ENCODE measurements around the gene ELK3.

ELK3 gene

GRCh38 chr12:96226401-96226800 lies 32.2 kb downstream of the ELK3 start:
- peaks cover 72% of the 10 kb centered on the region; the same call in 1 of the 2 replicates for H3K36me3 ChIP-seq (ENCODE audit: insufficient read depth, low read length)

DNA sequence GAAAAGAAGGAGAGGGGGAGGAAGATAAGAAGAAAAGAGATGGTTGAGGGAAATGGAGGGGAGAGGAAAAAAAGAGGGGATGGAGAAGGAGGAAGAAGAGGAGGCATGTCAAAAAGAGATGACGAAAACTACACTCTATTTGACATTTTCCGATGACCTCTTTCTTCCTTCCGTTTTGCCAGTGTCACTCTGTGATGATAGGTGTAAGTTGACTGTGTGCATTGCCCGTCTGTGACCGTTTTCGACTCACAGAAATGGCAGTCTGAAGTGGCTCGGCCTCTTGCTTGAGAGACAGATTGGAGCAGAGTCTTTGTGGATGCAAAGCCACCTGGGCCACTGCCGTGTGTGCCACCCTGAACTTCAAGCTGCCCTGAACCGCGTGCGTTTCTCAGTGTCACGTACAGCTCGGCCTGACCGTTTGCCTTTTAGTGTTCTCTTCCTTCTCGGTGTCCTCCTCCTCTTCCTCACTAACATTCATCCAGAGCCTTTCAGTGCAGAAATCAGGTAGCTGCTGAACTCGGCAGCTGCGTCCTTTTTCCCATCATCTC lies 32.7 kb downstream of the ELK3 start:
- peaks cover 72% of the 10 kb centered on the region; the same call in 1 of the 2 replicates for H3K36me3 ChIP-seq (ENCODE audit: insufficient read depth, low read length)
- no peaks in the 10 kb centered on the region for H3K27me3 ChIP-seq (ENCODE audit: insufficient read depth, low read length, poor library complexity, severe bottlenecking)
- H3F3A ChIP-seq (ENCODE audit: low read depth), result no peaks in the 10 kb centered on the region
- H3K9me3 ChIP-seq (ENCODE audit: insufficient read depth, low read depth, low read length), result peaks cover 2% of the 10 kb centered on the region; the same call in 1 of the 2 replicates
- no peak overlapping the region for H2AFZ ChIP-seq (ENCODE audit: low read length)
- H4K20me1 ChIP-seq (ENCODE audit: insufficient read depth, low read length, poor library complexity, severe bottlenecking), result peaks cover 14% of the 10 kb centered on the region
- no peak overlapping the region for H3K9ac ChIP-seq (ENCODE audit: low read depth, low read length, poor library complexity, severe bottlenecking)
- H3K9me2 ChIP-seq (replicated peaks; ENCODE audit: low read depth, low read length), result no peaks in the 10 kb centered on the region
- H3K4me2 ChIP-seq (ENCODE audit: low read depth, low read length, poor library complexity, severe bottlenecking), result no peak overlapping the region
- no peaks in the 10 kb centered on the region for H3K4me1 ChIP-seq (ENCODE audit: insufficient read depth, low read length, poor library complexity, severe bottlenecking)
- no peak overlapping the region for H3K4me3 ChIP-seq (ENCODE audit: low read length, poor library complexity, severe bottlenecking)
- peaks cover 42% of the 10 kb centered on the region; the same call in 1 of the 2 replicates for H3K79me2 ChIP-seq (ENCODE audit: insufficient read depth, low read length)
- TF ChIP-seq, protein P1, sequence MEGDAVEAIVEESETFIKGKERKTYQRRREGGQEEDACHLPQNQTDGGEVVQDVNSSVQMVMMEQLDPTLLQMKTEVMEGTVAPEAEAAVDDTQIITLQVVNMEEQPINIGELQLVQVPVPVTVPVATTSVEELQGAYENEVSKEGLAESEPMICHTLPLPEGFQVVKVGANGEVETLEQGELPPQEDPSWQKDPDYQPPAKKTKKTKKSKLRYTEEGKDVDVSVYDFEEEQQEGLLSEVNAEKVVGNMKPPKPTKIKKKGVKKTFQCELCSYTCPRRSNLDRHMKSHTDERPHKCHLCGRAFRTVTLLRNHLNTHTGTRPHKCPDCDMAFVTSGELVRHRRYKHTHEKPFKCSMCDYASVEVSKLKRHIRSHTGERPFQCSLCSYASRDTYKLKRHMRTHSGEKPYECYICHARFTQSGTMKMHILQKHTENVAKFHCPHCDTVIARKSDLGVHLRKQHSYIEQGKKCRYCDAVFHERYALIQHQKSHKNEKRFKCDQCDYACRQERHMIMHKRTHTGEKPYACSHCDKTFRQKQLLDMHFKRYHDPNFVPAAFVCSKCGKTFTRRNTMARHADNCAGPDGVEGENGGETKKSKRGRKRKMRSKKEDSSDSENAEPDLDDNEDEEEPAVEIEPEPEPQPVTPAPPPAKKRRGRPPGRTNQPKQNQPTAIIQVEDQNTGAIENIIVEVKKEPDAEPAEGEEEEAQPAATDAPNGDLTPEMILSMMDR (conservative IDR thresholded peaks at IDR 0.05; ENCODE audit: low read length), result no peak
- TF ChIP-seq EZH2phosphoT487 (IDR thresholded peaks at IDR 0.05; ENCODE audit: borderline replicate concordance), result no peak

More at GRCh38 chr12:96226401-96226800, 32.2 kb downstream of the ELK3 start:
- H3K4me1 ChIP-seq (ENCODE audit: insufficient read depth, low read length, poor library complexity, severe bottlenecking), result no peaks in the 10 kb centered on the region
- no peak overlapping the region for H3K4me3 ChIP-seq (ENCODE audit: low read length, poor library complexity, severe bottlenecking)
- H3K27me3 ChIP-seq (ENCODE audit: insufficient read depth, low read length, poor library complexity, severe bottlenecking), result no peaks in the 10 kb centered on the region
- H3K9me3 ChIP-seq (ENCODE audit: insufficient read depth, low read depth, low read length), result peaks cover 2% of the 10 kb centered on the region; the same call in 1 of the 2 replicates
- peaks cover 42% of the 10 kb centered on the region; the same call in 1 of the 2 replicates for H3K79me2 ChIP-seq (ENCODE audit: insufficient read depth, low read length)
- H3K4me2 ChIP-seq (ENCODE audit: low read depth, low read length, poor library complexity, severe bottlenecking), result no peak overlapping the region
- no peak overlapping the region for H3K9ac ChIP-seq (ENCODE audit: low read depth, low read length, poor library complexity, severe bottlenecking)
- TF ChIP-seq EZH2phosphoT487 (IDR thresholded peaks at IDR 0.05; ENCODE audit: borderline replicate concordance), result no peak
- TF ChIP-seq, protein P1 (conservative IDR thresholded peaks at IDR 0.05; ENCODE audit: low read length), result no peak
- peaks cover 18% of the 10 kb centered on the region for H4K20me1 ChIP-seq (ENCODE audit: insufficient read depth, low read length, poor library complexity, severe bottlenecking)
- H2AFZ ChIP-seq (ENCODE audit: low read length), result no peak overlapping the region
- no peaks in the 10 kb centered on the region for H3K9me2 ChIP-seq (replicated peaks; ENCODE audit: low read depth, low read length)
- H3F3A ChIP-seq (ENCODE audit: low read depth), result no peaks in the 10 kb centered on the region

GRCh38 chr12:96227365-96228106 lies 33.4 kb downstream of the ELK3 start:
- Histone ChIP-seq H3K9ac (ENCODE audit: low read depth, low read length, poor library complexity, severe bottlenecking) (no peak overlapping the region), H3K27me3 (ENCODE audit: insufficient read depth, low read length, poor library complexity, severe bottlenecking) (no peaks in the 10 kb centered on the region), H3K4me3 (ENCODE audit: low read length, poor library complexity, severe bottlenecking) (no peak overlapping the region), H4K20me1 (ENCODE audit: insufficient read depth, low read length, poor library complexity, severe bottlenecking) (peaks cover 14% of the 10 kb centered on the region), H3K9me2 (replicated peaks; ENCODE audit: low read depth, low read length) (no peaks in the 10 kb centered on the region), H3K4me1 (ENCODE audit: insufficient read depth, low read length, poor library complexity, severe bottlenecking) (no peaks in the 10 kb centered on the region), H3K4me2 (ENCODE audit: low read depth, low read length, poor library complexity, severe bottlenecking) (no peak overlapping the region), H3K9me3 (ENCODE audit: insufficient read depth, low read depth, low read length) (no peaks in the 10 kb centered on the region; the same call in 1 of the 2 replicates), H2AFZ (ENCODE audit: low read length) (no peak overlapping the region), H3K36me3 (ENCODE audit: insufficient read depth, low read length) (peaks cover 68% of the 10 kb centered on the region; the same call in 1 of the 2 replicates), H3K79me2 (ENCODE audit: insufficient read depth, low read length) (peaks cover 44% of the 10 kb centered on the region; the same call in 1 of the 2 replicates), H3F3A (ENCODE audit: low read depth) (no peaks in the 10 kb centered on the region)
- TF ChIP-seq EZH2phosphoT487 (IDR thresholded peaks at IDR 0.05; ENCODE audit: borderline replicate concordance), result no peak
- TF ChIP-seq, protein P1 (conservative IDR thresholded peaks at IDR 0.05; ENCODE audit: low read length), result no peak

Data from Loucy (cell line).